K562 (cell line): Measurements from ENCODE around the gene LY6G6F. TPM values are rescaled to one million over a fixed set of nuclear protein-coding genes. Genes with fewer than 3 reads are reported as not detected.

Source experiments
- CBFA2T3 ChIP-seq: fragments of 450-650 bp; IDR thresholded peaks from 2 replicates; pipeline ENCODE4 v1.6.1; 2017
- CREB1 ChIP-seq, 2 experiments: sonication (generic) in 1 of 2; formaldehyde crosslinking in 1 of 2; IDR thresholded peaks; 2 replicates each; pipeline versions ENCODE4 v1.6.1 to v1.8.0; 2012 to 2022; ENCODE audit warnings: inconsistent platforms in 1 of 2, mild to moderate bottlenecking in 1 of 2, missing genetic modification reagents in 1 of 2, moderate library complexity in 1 of 2
- DACH1 ChIP-seq: fragments of 450-650 bp; IDR thresholded peaks from 2 replicates; pipeline ENCODE4 v1.6.1; 2018; ENCODE audit not compliant: partially characterized antibody
- DPF2 ChIP-seq: fragments of 450-650 bp; IDR thresholded peaks from 2 replicates; pipeline ENCODE4 v1.6.1; 2016
- GTF2F1 ChIP-seq: IDR thresholded peaks from 2 replicates; pipeline ENCODE4 v1.6.1; 2011; ENCODE audit warnings: low read depth, low read length, improper control_type of control experiment
- HDAC1 ChIP-seq, 2 experiments: fragments of 450-650 bp; IDR thresholded peaks; 2 replicates each; pipeline ENCODE4 v1.6.1; 2016 to 2017; ENCODE audit warnings: inconsistent platforms in 1 of 2, mild to moderate bottlenecking in 1 of 2, moderate library complexity in 1 of 2
- NCOA4 ChIP-seq: fragments of 450-650 bp; IDR thresholded peaks from 2 replicates; pipeline ENCODE4 v1.6.1; 2018; ENCODE audit warnings: mild to moderate bottlenecking; ENCODE audit not compliant: partially characterized antibody
- PML ChIP-seq: IDR thresholded peaks from 2 replicates; pipeline ENCODE4 v1.6.1; 2012; ENCODE audit warnings: low read length, inconsistent platforms
- SIRT6 ChIP-seq: IDR thresholded peaks from one replicate; pipeline ENCODE4 v1.6.1; 2012; ENCODE audit warnings: low read depth, mild to moderate bottlenecking, control low read depth, inconsistent platforms, low read length, moderate library complexity
- SUPT5H ChIP-seq: fragments of 450-650 bp; IDR thresholded peaks from 2 replicates; pipeline ENCODE4 v1.6.1; 2016
- TRIM28 ChIP-seq: fragments of 450-650 bp; IDR thresholded peaks from 2 replicates; pipeline ENCODE4 v1.6.1; 2017
- YY1 ChIP-seq, 3 experiments: IDR thresholded peaks; 2 replicates each; pipeline ENCODE4 v1.6.1; 2011; ENCODE audit warnings: low read length in 2 of 3, mild to moderate bottlenecking in 2 of 3, moderate library complexity in 2 of 3, borderline replicate concordance in 1 of 3, control low read depth in 1 of 3, low read depth in 1 of 3; ENCODE audit not compliant: insufficient read depth in 3 of 3, insufficient replicate concordance in 2 of 3, control insufficient read depth in 1 of 3, insufficient read length in 1 of 3; ENCODE audit errors: extremely low read depth in 1 of 3
- ZC3H11A ChIP-seq: IDR thresholded peaks from 2 replicates; pipeline ENCODE4 v1.6.1; 2012; ENCODE audit warnings: low read depth, low read length, improper control_type of control experiment
- ZC3H8 ChIP-seq: fragments of 450-650 bp; IDR thresholded peaks from 2 replicates; pipeline ENCODE4 v1.6.1; 2017
- ZNF445 ChIP-seq: fragments of 250-450 bp; sonication (Bioruptor Pico); IDR thresholded peaks from 2 replicates; pipeline ENCODE4 v1.4.0; 2020; ENCODE audit warnings: low read depth, mild to moderate bottlenecking, moderate library complexity
- ZNF830 ChIP-seq: fragments of 250-450 bp; sonication (Bioruptor Pico); IDR thresholded peaks from 2 replicates; pipeline ENCODE4 v1.5.0; 2021; ENCODE audit warnings: mild to moderate bottlenecking
- polyA plus RNA-seq, 8 experiments: library from polyadenylated mRNA; depleted of rRNA in 4 of 8; stranded (reverse) in 5 of 8; unstranded in 3 of 8; fragments of >200 nt; fragmentation: Nextera tagmentation in 2 of 8; fragmentation: Illumina TruSeq in 1 of 8; extraction: Ambion mirVana in 2 of 8; extraction: Trizol in 1 of 8; gene quantifications; 2 replicates each; pipeline versions ENCODE4 v1.2.1 to v1.2.3, GENCODE V29; 2011 to 2014; ENCODE audit warnings: inconsistent platforms in 1 of 8, missing spikeins in 1 of 8
- total RNA-seq, 7 experiments: library from RNA; depleted of rRNA in 6 of 7; stranded (reverse); fragments of >200 nt in 6 of 7; fragmentation: Illumina TruSeq in 2 of 7; extraction: Trizol in 2 of 7; gene quantifications; 2 replicates each; pipeline versions ENCODE4 v1.2.1 to v1.2.3, GENCODE V29; 2011 to 2021; ENCODE audit warnings: low replicate concordance in 1 of 7
- TF ChIP-seq, protein P1 (sequence below): fragments of 200-800 bp; sonication (Bioruptor generic); IDR thresholded peaks from 2 replicates; pipeline ENCODE4 v1.6.1; 2017; ENCODE audit warnings: missing genetic modification characterization, missing compliant biosample characterization
- TF ChIP-seq, protein P2 (sequence below): fragments of 250-450 bp; sonication (Bioruptor Pico); IDR thresholded peaks from 2 replicates; pipeline ENCODE4 v1.4.0; 2020
- TF ChIP-seq, protein P3 (sequence below): sonication (generic); formaldehyde crosslinking; IDR thresholded peaks from 2 replicates; pipeline ENCODE4 v1.8.1; 2023; ENCODE audit warnings: mild to moderate bottlenecking, missing genetic modification reagents

The LY6G6F gene
- total and polyA plus RNA-seq, 9 of the 15 experiments (the other 6 are each of a cell fraction or from before 2014, with no cell fraction given): 0.14 to 0.50 (median 0.28) TPM; not detected in 2

DNA sequence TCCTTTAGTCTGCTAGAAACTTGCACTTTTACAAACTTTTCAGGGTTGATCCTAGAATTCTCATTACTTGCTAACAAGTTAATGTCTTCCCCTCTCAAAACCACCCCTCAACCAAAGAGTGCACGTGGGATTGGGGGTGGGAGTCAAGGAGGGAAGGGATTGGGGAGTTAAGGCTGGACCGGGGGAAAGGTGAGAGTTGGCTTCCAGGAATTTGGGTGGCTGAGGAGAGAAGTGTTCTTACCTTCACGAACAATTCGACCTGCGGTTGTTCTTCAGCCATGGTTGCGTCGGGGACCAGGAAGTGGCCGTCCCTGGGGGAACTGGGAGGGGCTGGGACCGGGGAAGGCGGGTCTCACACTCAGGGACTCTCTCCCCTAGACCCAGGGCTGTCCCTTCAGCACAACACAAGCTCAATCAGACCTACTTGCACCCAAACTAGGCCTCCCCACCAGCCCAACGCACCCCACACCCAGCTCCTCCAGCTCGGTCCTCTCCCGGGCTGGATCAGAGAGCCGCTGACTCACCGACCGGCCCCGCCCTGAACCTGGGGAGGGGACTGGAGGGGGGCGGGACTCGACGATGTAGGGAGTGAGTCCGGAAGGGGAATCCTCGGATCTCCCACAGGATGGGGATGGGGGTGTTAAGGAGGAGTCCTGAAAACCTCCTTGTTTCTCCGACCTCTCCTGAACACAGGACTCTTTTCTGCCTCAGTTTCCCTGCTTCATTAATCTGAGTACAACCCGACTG, 29.5 kb downstream of the LY6G6F start, which contains the start of gene CLIC1 (continued):
- TF ChIP-seq, protein P1, sequence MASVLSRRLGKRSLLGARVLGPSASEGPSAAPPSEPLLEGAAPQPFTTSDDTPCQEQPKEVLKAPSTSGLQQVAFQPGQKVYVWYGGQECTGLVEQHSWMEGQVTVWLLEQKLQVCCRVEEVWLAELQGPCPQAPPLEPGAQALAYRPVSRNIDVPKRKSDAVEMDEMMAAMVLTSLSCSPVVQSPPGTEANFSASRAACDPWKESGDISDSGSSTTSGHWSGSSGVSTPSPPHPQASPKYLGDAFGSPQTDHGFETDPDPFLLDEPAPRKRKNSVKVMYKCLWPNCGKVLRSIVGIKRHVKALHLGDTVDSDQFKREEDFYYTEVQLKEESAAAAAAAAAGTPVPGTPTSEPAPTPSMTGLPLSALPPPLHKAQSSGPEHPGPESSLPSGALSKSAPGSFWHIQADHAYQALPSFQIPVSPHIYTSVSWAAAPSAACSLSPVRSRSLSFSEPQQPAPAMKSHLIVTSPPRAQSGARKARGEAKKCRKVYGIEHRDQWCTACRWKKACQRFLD (CRISPR knock-in tag): no peak
- TF ChIP-seq DACH1: no peak
- TF ChIP-seq YY1 (IDR thresholded peaks at IDR 0.05; ENCODE audit: borderline replicate concordance in 1 of 3, control insufficient read depth in 1 of 3, extremely low read depth in 1 of 3, insufficient read depth in 3 of 3, insufficient read length in 1 of 3, insufficient replicate concordance in 2 of 3, low read depth in 1 of 3, low read length in 2 of 3): peak in 1 of 3 experiments; percentile 75
- TF ChIP-seq, protein P2, sequence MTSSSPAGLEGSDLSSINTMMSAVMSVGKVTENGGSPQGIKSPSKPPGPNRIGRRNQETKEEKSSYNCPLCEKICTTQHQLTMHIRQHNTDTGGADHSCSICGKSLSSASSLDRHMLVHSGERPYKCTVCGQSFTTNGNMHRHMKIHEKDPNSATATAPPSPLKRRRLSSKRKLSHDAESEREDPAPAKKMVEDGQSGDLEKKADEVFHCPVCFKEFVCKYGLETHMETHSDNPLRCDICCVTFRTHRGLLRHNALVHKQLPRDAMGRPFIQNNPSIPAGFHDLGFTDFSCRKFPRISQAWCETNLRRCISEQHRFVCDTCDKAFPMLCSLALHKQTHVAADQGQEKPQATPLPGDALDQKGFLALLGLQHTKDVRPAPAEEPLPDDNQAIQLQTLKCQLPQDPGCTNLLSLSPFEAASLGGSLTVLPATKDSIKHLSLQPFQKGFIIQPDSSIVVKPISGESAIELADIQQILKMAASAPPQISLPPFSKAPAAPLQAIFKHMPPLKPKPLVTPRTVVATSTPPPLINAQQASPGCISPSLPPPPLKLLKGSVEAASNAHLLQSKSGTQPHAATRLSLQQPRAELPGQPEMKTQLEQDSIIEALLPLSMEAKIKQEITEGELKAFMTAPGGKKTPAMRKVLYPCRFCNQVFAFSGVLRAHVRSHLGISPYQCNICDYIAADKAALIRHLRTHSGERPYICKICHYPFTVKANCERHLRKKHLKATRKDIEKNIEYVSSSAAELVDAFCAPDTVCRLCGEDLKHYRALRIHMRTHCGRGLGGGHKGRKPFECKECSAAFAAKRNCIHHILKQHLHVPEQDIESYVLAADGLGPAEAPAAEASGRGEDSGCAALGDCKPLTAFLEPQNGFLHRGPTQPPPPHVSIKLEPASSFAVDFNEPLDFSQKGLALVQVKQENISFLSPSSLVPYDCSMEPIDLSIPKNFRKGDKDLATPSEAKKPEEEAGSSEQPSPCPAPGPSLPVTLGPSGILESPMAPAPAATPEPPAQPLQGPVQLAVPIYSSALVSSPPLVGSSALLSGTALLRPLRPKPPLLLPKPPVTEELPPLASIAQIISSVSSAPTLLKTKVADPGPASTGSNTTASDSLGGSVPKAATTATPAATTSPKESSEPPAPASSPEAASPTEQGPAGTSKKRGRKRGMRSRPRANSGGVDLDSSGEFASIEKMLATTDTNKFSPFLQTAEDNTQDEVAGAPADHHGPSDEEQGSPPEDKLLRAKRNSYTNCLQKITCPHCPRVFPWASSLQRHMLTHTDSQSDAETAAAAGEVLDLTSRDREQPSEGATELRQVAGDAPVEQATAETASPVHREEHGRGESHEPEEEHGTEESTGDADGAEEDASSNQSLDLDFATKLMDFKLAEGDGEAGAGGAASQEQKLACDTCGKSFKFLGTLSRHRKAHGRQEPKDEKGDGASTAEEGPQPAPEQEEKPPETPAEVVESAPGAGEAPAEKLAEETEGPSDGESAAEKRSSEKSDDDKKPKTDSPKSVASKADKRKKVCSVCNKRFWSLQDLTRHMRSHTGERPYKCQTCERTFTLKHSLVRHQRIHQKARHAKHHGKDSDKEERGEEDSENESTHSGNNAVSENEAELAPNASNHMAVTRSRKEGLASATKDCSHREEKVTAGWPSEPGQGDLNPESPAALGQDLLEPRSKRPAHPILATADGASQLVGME: no peak
- peak; percentile 82; the same call in 1 of the 2 replicates for TF ChIP-seq GTF2F1
- no peak for TF ChIP-seq DPF2
- TF ChIP-seq ZNF830 (CRISPR knock-in tag): peak; percentile 51; the same call in 1 of the 2 replicates
- TF ChIP-seq CREB1 (IDR thresholded peaks at IDR 0.05): peak; percentile 66
- TF ChIP-seq CREB1 (CRISPR knock-in tag; IDR thresholded peaks at IDR 0.05): no peak
- no peak for TF ChIP-seq CBFA2T3
- TF ChIP-seq, protein P3, sequence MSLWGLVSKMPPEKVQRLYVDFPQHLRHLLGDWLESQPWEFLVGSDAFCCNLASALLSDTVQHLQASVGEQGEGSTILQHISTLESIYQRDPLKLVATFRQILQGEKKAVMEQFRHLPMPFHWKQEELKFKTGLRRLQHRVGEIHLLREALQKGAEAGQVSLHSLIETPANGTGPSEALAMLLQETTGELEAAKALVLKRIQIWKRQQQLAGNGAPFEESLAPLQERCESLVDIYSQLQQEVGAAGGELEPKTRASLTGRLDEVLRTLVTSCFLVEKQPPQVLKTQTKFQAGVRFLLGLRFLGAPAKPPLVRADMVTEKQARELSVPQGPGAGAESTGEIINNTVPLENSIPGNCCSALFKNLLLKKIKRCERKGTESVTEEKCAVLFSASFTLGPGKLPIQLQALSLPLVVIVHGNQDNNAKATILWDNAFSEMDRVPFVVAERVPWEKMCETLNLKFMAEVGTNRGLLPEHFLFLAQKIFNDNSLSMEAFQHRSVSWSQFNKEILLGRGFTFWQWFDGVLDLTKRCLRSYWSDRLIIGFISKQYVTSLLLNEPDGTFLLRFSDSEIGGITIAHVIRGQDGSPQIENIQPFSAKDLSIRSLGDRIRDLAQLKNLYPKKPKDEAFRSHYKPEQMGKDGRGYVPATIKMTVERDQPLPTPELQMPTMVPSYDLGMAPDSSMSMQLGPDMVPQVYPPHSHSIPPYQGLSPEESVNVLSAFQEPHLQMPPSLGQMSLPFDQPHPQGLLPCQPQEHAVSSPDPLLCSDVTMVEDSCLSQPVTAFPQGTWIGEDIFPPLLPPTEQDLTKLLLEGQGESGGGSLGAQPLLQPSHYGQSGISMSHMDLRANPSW (CRISPR knock-in tag): 0 out of 2 replicates have a peak, but pooled peaks have one; percentile 2
- TF ChIP-seq ZNF445 (CRISPR knock-in tag): 0 out of 2 replicates have a peak, but pooled peaks have one; percentile 57
- TF ChIP-seq HDAC1 (IDR thresholded peaks at IDR 0.05): peak in 1 of 2 experiments; percentile 82; a peak in 2 of 4 replicates
- 0 out of 2 replicates have a peak, but pooled peaks have one; percentile 46 for TF ChIP-seq ZC3H11A
- TF ChIP-seq ZC3H8: no peak
- TF ChIP-seq SUPT5H: peak; percentile 99
- TF ChIP-seq TRIM28: peak; percentile 70; the same call in 1 of the 2 replicates
- TF ChIP-seq SIRT6: peak; percentile 43
- peak; percentile 1 for TF ChIP-seq NCOA4
- peak; percentile 95 for TF ChIP-seq PML
